ENCODE data around the gene EHD4.

DNA sequence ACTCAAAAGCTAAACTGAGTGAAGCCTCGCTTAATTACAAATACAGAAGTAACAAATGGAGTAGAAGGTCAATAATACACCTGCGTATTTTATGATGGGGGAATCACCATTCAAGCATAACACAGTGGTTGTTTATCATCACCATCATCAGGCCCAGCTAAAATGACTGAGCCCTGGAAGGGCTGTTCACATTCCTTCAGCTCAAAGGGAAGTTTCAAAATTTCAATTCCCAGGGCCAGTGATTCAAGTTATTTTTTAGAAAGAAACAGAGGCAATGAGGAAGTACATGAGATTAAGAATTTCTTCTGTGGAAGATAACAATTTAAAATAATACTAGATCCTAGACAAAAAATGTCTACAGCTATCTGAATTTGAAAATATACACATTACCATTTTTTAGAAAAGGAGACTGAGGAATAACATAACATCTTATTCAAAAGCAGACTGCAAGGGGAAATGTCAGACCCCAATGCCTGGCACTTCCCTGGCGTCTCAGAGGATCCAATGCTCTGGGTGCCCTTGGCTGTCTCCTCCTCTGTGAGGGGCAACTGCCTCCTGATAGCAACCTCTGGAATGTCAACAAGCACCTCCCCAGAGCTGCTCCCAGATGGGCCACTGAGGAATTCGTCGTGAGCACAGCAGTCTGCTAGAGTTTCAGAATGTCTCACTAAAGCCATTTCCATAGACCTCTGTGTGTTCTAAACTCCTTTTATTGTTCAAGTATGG is 22.8 kb downstream of the EHD4 start:
- TF ChIP-seq POLR2A (IDR thresholded peaks at IDR 0.05) = no peak
- no peak for TF ChIP-seq CTCF (IDR thresholded peaks at IDR 0.05)

All from vagina (tissue), 2 donors.